Memory B cell (primary cell): ENCODE data around the gene PTX4.

Experiments
- ATAC-seq: fragments of 150-1000 bp; cut with Tn5 transposase; 2 replicates; pipeline ENCODE4 v1.10.0; 2021; ENCODE audit warnings: low read depth, mild to moderate bottlenecking, moderate library complexity
- DNase-seq, 2 donors: peaks; one replicate each; pipeline ENCODE4 v3.0.0; 2022; ENCODE audit warnings: low spot score in 2 of 2
- H3K27ac Mint-ChIP-seq: one replicate; pipeline ENCODE4 v1.8.0; 2022; ENCODE audit warnings: mild to moderate bottlenecking, moderate library complexity, mixed read lengths
- H3K27me3 Mint-ChIP-seq: one replicate; pipeline ENCODE4 v1.8.0; 2022; ENCODE audit warnings: mixed read lengths
- H3K36me3 Mint-ChIP-seq: one replicate; pipeline ENCODE4 v1.8.0; 2022; ENCODE audit warnings: mild to moderate bottlenecking, mixed read lengths
- H3K4me1 Mint-ChIP-seq: one replicate; pipeline ENCODE4 v1.8.0; 2022; ENCODE audit warnings: mixed read lengths
- H3K4me3 Mint-ChIP-seq: one replicate; pipeline ENCODE4 v1.8.0; 2022; ENCODE audit warnings: mild to moderate bottlenecking, moderate library complexity, mixed read lengths
- H3K9me3 Mint-ChIP-seq: one replicate; pipeline ENCODE4 v1.8.0; 2022; ENCODE audit warnings: mixed read lengths

PTX4 gene

GRCh38 chr16:1510941-1511351, 22.2 kb upstream of the PTX4 start:
- peaks cover 22% of the 10 kb centered on the region for H3K36me3 Mint-ChIP-seq

GRCh38 chr16:1510272-1510671, 21.5 kb upstream of the PTX4 start:
- no peak overlapping the region for H3K4me3 Mint-ChIP-seq
- H3K4me1 Mint-ChIP-seq: no peaks in the 10 kb centered on the region
- H3K27ac Mint-ChIP-seq: no peak overlapping the region
- H3K9me3 Mint-ChIP-seq: peaks cover 3% of the 10 kb centered on the region
- ATAC-seq: no peak
- DNase-seq: no peak
- no peaks in the 10 kb centered on the region for H3K27me3 Mint-ChIP-seq
- H3K36me3 Mint-ChIP-seq: peaks cover 22% of the 10 kb centered on the region

More at GRCh38 chr16:1510941-1511351, 22.2 kb upstream of the PTX4 start:
- no peak for ATAC-seq
- peaks cover 3% of the 10 kb centered on the region for H3K9me3 Mint-ChIP-seq
- H3K27me3 Mint-ChIP-seq: no peaks in the 10 kb centered on the region
- DNase-seq: no peak
- H3K4me1 Mint-ChIP-seq: no peaks in the 10 kb centered on the region
- no peak overlapping the region for H3K4me3 Mint-ChIP-seq
- H3K27ac Mint-ChIP-seq: no peak overlapping the region

- Mint-ChIP-seq H3K4me3 (no peak overlapping the region), H3K9me3 (no peaks in the 10 kb centered on the region), H3K4me1 (no peaks in the 10 kb centered on the region), H3K36me3 (peaks cover 22% of the 10 kb centered on the region), H3K27me3 (no peaks in the 10 kb centered on the region), H3K27ac (no peak overlapping the region)
- DNase-seq: no peak
- no peak for ATAC-seq
These were observed 20.8 kb upstream of the PTX4 start for GRCh38 chr16:1509307-1510221.

DNA sequence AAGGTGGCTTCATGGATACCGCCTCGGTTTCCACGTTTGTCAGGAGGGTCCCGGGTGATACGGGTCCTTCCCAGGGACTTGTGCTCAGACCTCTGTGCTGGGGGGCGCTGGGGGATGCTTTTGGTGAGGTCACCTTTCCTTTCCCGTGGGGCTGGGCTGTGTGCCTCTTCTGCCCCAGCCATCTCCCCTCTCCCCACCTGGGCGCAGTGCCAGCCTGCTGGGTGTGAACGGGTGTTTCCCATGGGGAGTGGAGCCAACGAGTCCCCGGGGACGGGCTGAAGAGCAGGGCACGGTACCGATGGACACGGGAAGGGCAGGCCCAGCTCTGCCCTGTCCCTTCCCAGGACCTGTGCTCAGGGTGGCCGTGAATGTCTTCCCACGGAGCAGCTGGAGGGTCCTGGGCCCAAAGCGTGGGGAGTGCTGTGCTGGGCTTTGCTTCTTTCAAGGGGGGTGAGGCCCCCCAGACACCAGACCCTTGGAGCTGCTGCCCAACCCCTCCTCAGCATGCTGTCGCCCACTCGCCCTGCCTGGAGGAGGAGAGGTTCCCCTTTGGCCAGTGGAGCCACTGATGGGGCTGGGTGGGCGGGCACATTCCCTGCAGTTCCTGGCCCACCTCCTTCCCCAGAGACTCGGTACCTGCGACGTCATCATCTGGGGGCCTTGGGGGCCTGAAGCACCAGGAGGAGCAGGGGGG, 19.9 kb upstream of the PTX4 start:
- H3K4me3 Mint-ChIP-seq: no peak overlapping the region
- H3K36me3 Mint-ChIP-seq: peaks cover 22% of the 10 kb centered on the region
- no peak for DNase-seq
- no peak for ATAC-seq
- no peaks in the 10 kb centered on the region for H3K27me3 Mint-ChIP-seq
- H3K4me1 Mint-ChIP-seq: no peaks in the 10 kb centered on the region
- no peaks in the 10 kb centered on the region for H3K9me3 Mint-ChIP-seq
- no peak overlapping the region for H3K27ac Mint-ChIP-seq

- H3K27me3 Mint-ChIP-seq: no peaks in the 10 kb centered on the region
- peaks cover 20% of the 10 kb centered on the region for H3K36me3 Mint-ChIP-seq
- H3K4me1 Mint-ChIP-seq: no peaks in the 10 kb centered on the region
- H3K4me3 Mint-ChIP-seq: no peak overlapping the region
- H3K9me3 Mint-ChIP-seq: no peaks in the 10 kb centered on the region
- ATAC-seq (no peak), DNase-seq (no peak)
- H3K27ac Mint-ChIP-seq: no peak overlapping the region
These were observed 17.9 kb upstream of the PTX4 start for GRCh38 chr16:1506494-1507213.

DNA sequence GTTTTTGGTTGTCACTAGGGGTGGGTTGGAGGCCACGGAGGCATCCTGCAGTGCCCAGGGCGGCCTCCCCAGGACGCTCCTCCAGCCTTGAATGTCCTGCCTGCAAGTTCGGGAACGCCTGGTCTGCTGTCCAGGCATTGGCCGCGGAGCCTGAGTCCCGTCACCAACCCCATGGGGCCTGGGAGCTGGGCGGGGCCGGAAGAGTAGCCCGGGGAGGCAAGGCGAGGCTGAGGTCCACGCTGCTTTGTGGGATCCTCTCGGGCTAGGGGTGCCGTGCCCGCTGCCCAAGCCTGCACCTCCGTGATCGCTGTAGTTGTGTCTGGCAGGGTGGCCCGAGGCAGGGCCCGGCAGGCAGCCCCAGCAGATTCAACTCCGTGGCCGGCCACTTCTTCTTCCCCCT, 17.2 kb upstream of the PTX4 start:
- no peaks in the 10 kb centered on the region for H3K9me3 Mint-ChIP-seq
- no peaks in the 10 kb centered on the region for H3K4me1 Mint-ChIP-seq
- no peak overlapping the region for H3K27ac Mint-ChIP-seq
- ATAC-seq (no peak), DNase-seq (no peak)
- no peak overlapping the region for H3K4me3 Mint-ChIP-seq
- no peaks in the 10 kb centered on the region for H3K27me3 Mint-ChIP-seq
- H3K36me3 Mint-ChIP-seq: peaks cover 14% of the 10 kb centered on the region

- Mint-ChIP-seq H3K27me3 (no peaks in the 10 kb centered on the region), H3K36me3 (peaks cover 11% of the 10 kb centered on the region), H3K9me3 (no peaks in the 10 kb centered on the region), H3K27ac (no peak overlapping the region), H3K4me1 (no peaks in the 10 kb centered on the region), H3K4me3 (no peak overlapping the region)
- DNase-seq: no peak
- ATAC-seq: no peak
These were observed 16.5 kb upstream of the PTX4 start for GRCh38 chr16:1505073-1505844.

GRCh38 chr16:1503110-1503955, 14.6 kb upstream of the PTX4 start:
- H3K36me3 Mint-ChIP-seq: peaks cover 11% of the 10 kb centered on the region

GRCh38 chr16:1502092-1503004, 13.6 kb upstream of the PTX4 start:
- no peaks in the 10 kb centered on the region for H3K4me1 Mint-ChIP-seq
- H3K27me3 Mint-ChIP-seq: no peaks in the 10 kb centered on the region
- H3K9me3 Mint-ChIP-seq: no peaks in the 10 kb centered on the region
- peaks cover 14% of the 10 kb centered on the region for H3K36me3 Mint-ChIP-seq
- H3K27ac Mint-ChIP-seq: no peak overlapping the region
- DNase-seq (no peak), ATAC-seq (no peak)
- H3K4me3 Mint-ChIP-seq: no peak overlapping the region

More at GRCh38 chr16:1503110-1503955, 14.6 kb upstream of the PTX4 start:
- H3K4me3 Mint-ChIP-seq: no peak overlapping the region
- H3K4me1 Mint-ChIP-seq: no peaks in the 10 kb centered on the region
- DNase-seq (no peak), ATAC-seq (no peak)
- no peaks in the 10 kb centered on the region for H3K9me3 Mint-ChIP-seq
- no peaks in the 10 kb centered on the region for H3K27me3 Mint-ChIP-seq
- H3K27ac Mint-ChIP-seq: no peak overlapping the region

GRCh38 chr16:1501630-1502029, 12.9 kb upstream of the PTX4 start:
- no peak overlapping the region for H3K27ac Mint-ChIP-seq
- no peak overlapping the region for H3K4me3 Mint-ChIP-seq
- peaks cover 14% of the 10 kb centered on the region for H3K36me3 Mint-ChIP-seq
- DNase-seq (no peak), ATAC-seq (no peak)
- no peaks in the 10 kb centered on the region for H3K4me1 Mint-ChIP-seq
- H3K27me3 Mint-ChIP-seq: no peaks in the 10 kb centered on the region
- H3K9me3 Mint-ChIP-seq: no peaks in the 10 kb centered on the region

DNA sequence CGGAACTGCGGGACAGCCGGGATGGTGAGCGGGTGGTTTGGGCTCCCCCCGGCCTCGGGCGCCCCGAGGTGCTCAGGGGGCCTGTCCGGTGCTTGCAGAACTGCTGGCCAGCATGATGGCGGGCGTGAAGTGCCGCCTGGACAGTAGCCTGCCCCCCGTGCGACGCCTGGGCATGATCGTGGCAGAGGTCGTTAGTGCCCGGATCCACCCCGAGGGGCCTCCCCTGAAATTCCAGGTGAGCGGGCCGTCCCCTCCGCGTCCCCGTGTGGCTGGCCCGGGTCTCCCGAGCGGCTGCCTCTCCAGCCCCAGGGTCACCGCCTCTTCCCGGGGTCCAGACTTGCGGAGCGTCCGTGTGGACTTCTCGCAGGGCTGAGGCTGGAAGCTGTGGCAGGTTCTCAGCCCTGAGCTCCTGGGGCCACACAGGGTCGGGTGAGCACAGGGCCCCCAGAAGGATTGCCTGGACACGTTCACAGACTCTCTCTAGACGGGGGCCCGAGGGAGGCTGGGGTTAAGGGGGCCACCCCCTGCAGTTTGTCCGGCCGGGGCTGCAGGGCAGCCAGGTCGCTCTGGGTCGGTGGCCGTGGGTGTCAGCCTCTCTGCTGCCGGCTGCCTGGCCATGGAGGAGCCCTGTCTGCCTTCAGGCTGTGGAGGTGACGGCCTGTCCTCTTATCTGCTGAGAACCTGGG, 11.9 kb upstream of the PTX4 start:
- H3K4me3 Mint-ChIP-seq: no peak overlapping the region
- DNase-seq (no peak), ATAC-seq (no peak)
- H3K36me3 Mint-ChIP-seq: peaks cover 14% of the 10 kb centered on the region
- no peak overlapping the region for H3K27ac Mint-ChIP-seq
- H3K4me1 Mint-ChIP-seq: no peaks in the 10 kb centered on the region
- H3K9me3 Mint-ChIP-seq: no peaks in the 10 kb centered on the region
- H3K27me3 Mint-ChIP-seq: no peaks in the 10 kb centered on the region
